22Rv1 (cell line): ENCODE data around the gene VPS13D.

Source experiments
- ZFX ChIP-seq: fragments of 450-650 bp; IDR thresholded peaks from 2 replicates; pipeline ENCODE4 v1.6.1; 2017; ENCODE audit warnings: antibody characterized with exemption, borderline replicate concordance
- TF ChIP-seq, protein P1 (sequence below): fragments of 450-650 bp; IDR thresholded peaks from 2 replicates; pipeline ENCODE4 v1.5.1; 2017; ENCODE audit warnings: mild to moderate bottlenecking

DNA sequence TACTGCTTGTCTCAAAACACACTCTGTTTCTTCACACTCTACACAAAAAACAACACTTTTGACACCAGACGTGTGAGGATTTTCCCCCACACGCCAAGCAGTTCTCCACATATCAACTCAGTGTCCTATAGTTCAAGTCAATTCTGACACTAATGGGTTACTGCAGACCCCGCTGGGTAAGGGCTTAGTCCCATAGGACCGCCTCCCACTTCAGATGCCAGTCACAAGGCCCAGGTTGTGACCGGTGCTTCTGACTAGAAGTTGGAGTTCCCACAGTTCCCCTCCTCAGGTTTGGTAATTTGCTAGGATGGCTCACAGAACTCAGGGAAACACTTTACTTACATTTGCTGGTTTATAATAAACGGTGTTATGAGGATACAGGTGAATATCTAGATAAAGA lies 19.9 kb downstream of the VPS13D start:
- TF ChIP-seq, protein P1, sequence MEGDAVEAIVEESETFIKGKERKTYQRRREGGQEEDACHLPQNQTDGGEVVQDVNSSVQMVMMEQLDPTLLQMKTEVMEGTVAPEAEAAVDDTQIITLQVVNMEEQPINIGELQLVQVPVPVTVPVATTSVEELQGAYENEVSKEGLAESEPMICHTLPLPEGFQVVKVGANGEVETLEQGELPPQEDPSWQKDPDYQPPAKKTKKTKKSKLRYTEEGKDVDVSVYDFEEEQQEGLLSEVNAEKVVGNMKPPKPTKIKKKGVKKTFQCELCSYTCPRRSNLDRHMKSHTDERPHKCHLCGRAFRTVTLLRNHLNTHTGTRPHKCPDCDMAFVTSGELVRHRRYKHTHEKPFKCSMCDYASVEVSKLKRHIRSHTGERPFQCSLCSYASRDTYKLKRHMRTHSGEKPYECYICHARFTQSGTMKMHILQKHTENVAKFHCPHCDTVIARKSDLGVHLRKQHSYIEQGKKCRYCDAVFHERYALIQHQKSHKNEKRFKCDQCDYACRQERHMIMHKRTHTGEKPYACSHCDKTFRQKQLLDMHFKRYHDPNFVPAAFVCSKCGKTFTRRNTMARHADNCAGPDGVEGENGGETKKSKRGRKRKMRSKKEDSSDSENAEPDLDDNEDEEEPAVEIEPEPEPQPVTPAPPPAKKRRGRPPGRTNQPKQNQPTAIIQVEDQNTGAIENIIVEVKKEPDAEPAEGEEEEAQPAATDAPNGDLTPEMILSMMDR, result no peak
- TF ChIP-seq ZFX, result no peak
